Peyer's patch (tissue), 4 donors: Measurements from ENCODE around the gene HLA-A.

ENCODE experiments used
- CTCF ChIP-seq, 6 experiments: fragments of 450-650 bp in 4 of 6; fragments of 200-600 bp in 2 of 6; sonication (generic) in 1 of 6; IDR thresholded peaks; one replicate each; pipeline ENCODE4 v1.5.1; 2017 to 2019; ENCODE audit warnings: antibody characterized with exemption in 6 of 6, mild to moderate bottlenecking in 3 of 6, moderate library complexity in 1 of 6
- POLR2A ChIP-seq, 2 donors: fragments of 450-650 bp; IDR thresholded peaks; one replicate each; pipeline ENCODE4 v1.5.1; 2017; ENCODE audit warnings: antibody characterized with exemption in 2 of 2, mild to moderate bottlenecking in 2 of 2, moderate library complexity in 2 of 2

- TF ChIP-seq CTCF (IDR thresholded peaks at IDR 0.05) (no peak), POLR2A (IDR thresholded peaks at IDR 0.05) (no peak)
Measured at GRCh38 chr6:29955783-29956182, 13.5 kb downstream of the HLA-A start.
